Renal cortical epithelial cell (primary cell): ENCODE results near the gene MBLAC1. TPM values are rescaled to one million over a fixed set of nuclear protein-coding genes. Genes with fewer than 3 reads are reported as not detected.
A peak's percentile ranks its signal among the peaks of the same experiment; 100 is the strongest.

Source experiments
- DNase-seq: peaks from one replicate; pipeline ENCODE4 v3.0.0-alpha.2; 2011; ENCODE audit warnings: low read depth
- total RNA-seq: library from RNA; depleted of rRNA; stranded (reverse); fragments of >200 nt; gene quantifications from 2 replicates; pipeline ENCODE4 v1.2.3, GENCODE V29; 2014

The MBLAC1 gene
- total RNA-seq, 1 donor from 2014 or later = 2.0 TPM

DNA sequence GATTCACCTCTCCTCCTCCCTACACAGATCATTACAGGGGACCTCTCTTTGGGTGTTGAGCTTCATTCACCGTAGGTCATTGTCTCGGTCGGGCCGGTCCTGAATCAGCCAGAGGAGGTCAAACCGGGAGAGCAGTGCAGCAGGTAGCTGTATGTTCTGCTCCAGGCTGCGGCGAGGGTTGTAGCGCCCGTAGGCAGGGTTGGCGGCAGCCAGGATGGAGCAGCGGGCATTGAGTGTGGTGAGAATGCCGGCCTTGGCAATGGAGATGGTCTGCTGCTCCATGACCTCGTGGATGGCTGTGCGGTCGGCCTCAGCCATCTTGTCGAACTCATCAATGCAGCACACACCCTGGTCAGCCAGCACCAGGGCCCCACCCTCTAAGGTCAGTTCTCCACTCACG, 31.1 kb upstream of the MBLAC1 start:
- no peak for DNase-seq

DNA sequence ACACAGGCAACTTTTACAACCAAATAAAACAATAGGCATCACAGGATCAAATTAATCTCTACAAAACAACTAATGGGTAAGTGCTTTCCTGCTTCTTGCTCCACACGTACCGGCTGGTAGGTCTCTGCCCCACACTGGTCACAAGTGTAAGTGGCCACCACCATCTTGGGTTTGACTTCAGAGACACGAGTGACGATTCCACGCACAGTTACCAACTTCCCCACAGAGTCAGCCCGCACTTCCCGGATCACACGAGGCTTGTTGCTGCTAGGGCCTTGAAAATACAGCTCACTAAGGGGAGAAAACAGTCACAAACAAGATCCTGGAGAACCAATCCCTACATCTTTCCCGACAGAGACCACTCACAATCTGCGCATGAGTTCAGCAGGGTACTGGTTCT, 27.9 kb upstream of the MBLAC1 start:
- DNase-seq = no peak

DNA sequence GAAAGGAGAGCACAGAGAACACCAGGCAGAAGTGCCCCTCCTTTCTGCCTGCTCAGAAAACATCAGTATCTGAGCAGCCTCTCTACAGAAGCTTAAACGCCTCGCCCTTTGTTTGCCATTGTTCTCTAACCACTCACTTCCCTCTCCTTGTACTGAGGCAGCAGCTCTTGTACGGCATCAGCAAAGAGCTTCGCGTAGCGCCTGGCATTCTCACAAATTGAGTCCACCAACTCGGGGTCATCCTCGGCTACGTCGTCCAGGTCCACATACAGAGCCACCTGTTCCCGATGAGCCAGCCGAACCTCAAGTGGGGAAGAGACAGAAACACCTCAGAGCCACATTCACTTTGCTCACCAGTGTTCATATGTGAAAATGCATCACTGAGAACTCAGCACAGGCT, 27.3 kb upstream of the MBLAC1 start:
- no peak for DNase-seq

DNA sequence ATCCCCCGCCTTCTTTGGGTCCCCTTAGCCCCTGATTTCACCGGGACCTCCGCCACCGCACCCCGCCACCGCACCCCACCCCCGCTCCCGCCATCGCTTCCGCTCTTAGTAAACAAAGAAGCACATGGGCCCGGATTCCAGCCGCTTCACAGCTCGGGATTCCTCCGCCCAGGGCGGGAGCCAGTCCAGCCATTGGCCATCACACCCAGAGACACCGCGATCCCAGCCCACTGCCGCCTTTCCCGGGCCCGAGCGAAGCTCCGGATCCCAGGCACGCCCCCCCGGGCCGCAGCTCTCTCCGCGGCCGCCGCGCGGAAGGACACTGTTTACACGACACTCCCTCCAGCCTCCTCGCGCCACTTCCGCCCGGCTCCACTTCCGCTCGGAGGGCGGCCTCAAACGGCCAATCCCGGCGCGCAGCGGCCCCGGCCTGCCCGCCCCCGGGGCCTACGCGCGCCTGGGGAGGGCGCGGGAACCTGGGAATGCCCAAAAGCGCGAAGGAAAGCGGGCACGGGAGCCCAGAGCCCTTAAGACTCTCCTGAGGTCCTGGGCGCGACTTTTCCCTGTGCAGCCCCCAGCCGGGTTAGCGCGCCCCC, 26.2 kb upstream of the MBLAC1 start:
- DNase-seq = peak; percentile 89

DNA sequence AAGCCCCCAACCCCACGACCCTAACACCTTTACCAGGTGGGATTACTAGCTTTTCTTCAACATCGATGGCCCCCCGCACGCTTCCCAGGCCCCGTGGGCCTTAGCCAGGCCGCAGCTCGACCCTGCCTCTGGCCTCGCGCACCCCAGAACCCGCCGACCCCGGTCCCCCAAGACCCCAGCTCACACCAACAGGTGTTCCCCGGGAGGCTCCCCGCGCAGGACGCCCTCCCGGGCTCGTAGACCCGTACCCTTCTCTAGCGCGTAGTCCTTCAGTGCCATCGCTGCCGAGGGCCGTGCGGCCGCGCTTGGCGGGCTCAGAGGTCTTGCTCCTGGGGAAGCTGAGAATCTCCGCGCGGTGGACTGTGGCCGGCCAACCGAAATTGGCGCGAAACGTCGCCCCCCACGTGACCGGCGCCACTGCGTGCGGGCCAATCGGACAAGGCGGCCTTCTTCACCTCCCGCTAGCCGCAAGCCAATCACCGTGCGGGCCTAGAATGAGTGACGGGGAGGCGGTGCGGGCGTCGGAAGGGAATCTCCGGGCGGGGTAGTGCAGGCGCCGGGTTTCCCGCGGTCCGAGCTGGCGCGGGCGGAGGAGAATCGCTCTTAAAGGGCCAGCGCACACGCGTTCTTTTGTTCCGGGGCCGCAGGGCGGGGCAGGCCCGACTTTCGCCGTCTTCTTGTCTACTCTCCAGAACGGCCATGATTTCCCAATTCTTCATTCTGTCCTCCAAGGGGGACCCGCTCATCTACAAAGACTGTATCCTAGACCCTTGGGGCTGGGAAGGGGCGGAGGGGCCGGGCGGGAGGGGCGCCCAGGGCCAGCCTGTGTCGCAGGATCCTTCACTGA, 25.5 kb upstream of the MBLAC1 start, which contains the start of the genes AP4M1 and MCM7:
Gene AP4M1, plus strand, starts transcription at position 628 of the 847 bp plus-strand sequence. Its CDS starts 72 bp downstream, at position 700.
Gene MCM7, minus strand, starts transcription at position 382 of the 847 bp plus-strand sequence. Its CDS starts 103 bp downstream, at position 279.
- peak; percentile 91 for DNase-seq

DNA sequence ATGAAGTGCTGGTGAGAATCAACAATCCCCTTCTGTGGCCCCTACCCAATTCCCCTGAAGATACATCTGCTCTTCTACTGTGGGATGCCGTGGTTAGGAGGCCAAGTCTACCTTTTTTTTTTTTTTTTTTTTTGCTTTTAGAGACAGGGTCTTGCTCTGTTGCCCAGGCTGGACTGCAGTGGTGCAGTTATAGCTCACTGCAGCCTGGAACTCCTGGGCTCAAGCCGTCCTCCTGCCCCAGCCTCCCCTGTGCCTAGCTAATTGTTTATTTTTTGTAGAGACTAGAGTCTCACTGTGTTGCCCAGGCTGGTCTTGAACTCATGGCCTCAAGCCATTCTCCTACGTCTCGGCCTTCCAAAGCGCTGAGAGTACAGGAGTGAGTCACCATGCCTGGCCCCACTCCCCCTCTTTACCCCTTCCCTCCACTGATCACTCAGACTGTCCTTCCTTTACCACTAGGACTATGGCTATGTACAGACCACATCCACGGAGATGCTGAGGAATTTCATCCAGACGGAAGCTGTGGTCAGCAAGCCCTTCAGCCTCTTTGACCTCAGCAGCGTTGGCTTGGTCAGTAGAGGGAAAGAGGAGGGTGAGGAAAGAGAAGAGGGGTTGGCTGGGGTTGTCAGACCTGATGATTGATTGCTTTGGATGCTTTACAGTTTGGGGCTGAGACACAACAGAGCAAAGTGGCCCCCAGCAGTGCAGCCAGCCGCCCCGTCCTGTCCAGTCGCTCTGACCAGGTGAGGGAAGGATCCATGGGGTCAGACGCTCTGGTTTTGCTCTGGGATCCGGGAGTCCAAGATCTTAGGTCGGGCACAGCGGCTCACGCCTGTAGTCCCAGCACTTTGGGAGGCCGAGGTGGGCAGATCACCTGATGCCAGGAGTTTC, 23.6 kb upstream of the MBLAC1 start:
- DNase-seq = peak; percentile 58

DNA sequence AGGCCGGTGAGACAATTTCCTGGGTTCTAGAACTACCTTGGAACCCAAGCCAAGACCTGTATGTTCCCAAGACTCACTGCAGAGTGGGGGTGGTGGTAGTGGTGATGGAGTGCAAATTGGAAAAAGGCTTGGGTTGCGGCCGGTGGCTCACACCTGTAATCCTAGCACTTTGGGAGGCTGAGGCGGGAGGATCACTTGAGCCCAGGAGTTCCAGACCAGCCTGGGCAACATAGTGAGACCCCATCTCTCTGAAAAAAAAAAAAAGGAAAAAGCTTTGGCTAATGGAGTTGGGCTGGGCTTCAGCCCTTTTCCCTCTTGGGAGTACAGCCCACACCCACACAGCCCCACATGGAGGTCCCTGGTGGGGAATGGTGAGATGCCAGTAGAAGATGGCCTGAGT, 21.2 kb upstream of the MBLAC1 start:
- DNase-seq = no peak

DNA sequence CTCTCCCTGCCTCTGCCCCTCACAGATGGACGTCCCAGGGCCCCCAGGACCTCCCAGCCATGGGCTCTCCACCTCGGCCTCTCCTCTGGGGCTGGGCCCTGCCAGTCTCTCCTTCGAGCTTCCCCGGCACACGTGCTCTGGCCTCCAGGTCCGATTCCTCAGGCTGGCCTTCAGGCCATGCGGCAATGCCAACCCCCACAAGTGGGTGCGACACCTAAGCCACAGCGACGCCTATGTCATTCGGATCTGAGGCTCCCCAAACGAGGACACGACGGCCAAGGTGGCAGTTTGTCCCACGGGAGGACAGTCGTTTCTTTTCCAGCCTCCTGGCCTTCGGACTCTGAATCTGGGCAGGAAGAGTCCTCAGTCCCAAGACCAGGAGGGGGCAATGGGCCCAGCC, 20.1 kb upstream of the MBLAC1 start:
- DNase-seq = no peak

DNA sequence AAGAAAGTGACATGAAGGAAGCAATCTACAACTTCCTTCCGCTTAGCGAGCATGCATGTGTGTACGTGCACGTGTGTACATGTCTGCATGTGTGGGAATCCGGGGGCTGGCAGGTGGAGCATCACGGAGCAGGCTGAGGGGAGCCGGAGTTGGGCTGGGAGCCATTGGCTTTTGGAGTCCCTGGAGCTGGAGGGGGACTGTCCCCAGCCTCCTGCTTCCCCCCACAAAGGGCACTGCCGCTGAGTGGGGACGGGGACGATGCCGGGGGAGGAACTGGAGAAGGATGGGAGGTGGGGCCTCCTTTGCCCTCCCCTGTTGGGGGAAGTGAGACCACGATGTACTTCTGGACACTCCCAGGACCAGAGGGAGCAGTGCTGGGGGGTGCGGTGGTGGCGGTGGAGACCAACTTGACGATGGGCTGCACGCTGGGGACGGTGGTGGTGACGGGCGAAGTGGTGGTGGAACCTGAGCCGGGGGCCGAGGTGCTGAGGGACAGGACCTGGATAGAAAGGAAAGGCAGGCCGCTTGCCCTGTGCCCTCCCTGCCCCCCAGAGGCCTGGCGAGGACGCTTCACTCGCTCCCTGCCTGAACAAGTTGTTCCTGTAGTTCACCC, 19.5 kb upstream of the MBLAC1 start:
- no peak for DNase-seq

DNA sequence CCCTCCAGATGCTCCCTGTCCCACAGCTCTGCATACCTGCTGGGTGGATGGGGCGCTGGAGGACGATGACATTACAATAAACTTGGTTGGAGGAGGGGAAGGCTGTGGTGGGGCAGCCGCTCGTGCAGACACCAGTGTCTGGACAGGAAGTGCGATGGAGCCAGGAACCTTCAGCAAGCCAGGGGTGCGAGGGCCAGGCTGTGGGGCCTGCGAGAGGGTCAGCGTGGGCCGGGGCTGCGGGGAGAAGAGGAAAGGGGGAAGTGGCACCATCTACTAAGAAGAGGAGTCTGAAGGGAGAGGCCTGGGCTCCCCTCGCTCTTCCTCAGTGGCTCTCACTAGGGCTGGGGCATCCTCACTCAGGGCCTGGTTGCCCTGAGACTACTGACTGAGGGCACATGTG, 18.9 kb upstream of the MBLAC1 start:
- no peak for DNase-seq

DNA sequence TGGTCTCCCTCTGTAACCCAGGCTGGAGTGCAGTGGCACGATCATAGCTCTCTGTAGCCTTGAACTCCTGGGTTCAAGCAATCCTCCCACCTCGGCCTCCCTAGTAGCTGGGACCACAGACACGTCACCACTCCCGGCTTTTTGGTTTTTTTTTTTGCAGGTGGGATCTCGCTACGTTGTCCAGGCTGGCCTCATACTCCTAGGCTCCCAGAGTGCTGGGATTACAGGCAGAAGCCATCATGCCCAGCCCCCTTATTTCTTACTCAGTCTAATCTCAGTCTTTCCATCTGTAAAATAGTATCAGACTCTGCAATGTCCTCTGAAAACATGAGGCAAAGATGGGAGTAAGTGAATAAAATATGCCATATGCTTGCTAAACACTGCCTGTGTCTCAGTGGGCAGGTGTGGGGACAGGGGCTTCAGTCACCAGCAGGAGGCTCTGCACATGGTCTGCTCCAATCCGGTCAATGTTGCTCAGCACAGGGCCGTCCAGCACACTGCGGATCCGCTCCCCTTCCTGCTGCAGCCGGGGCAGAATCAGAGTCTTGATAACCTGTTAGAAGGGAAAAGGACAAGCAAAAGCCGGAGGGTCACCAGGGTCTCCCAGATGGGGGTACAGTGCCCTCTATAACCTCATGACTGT, 17.1 kb upstream of the MBLAC1 start:
- no peak for DNase-seq

DNA sequence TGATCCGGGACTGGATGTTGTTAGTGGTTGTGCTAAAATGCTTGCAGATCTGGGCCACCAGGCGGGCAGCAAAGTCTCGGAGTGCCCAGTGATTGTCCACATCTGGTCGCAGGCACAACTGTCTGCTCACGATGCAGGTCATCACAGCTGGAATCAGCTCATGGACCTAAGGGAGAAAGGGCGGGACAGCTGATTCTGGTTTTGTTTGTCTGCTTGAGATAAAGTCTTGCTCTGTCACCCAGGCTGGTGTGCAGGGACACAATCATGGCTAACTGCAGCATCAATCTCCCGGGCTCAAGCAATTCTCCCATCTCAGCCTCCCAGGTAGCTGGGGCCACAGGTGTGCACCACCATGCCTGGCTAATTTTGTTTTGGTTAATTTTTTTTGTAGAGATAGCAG, 15.6 kb upstream of the MBLAC1 start:
- no peak for DNase-seq

DNA sequence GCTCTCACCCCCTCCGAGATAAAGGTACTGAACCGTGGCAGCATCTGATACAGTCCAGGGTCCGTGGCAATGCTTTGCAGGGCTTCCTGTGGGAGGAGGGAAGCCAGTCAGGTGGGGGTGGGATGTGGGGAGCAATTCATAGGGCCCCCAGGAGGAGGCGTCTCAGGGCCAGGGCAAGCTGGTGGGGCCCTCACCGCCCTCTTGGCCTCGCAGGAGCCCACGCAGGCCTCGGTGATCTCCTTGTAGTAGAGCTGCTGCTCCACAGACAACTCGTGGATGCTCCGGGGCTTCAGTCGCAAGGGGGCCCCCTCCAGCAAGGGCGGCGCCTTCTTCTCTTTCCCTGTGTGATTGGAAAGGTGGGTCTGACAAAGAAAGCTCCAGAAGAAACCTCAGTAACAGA, 14.9 kb upstream of the MBLAC1 start:
- no peak for DNase-seq

DNA sequence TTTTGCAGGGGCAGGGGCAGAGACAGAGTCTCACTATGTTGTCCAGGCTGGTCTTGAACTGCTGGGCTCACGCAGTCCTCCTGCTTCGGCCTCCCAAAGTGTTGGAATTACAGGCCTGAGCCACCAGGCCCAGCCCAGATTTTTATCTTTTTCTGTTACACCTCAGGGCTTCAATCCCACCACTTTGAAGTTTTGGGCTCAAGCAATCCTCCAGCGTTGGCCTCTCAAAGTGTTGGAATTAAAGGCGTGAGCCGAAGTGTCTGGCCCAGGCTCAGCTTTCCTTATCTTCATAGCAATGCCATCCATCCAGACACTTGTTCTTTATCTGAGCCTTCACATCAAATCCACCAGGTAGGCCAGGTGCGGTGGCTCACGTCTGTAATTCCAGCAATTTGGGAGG, 11.7 kb upstream of the MBLAC1 start:
- DNase-seq = no peak

DNA sequence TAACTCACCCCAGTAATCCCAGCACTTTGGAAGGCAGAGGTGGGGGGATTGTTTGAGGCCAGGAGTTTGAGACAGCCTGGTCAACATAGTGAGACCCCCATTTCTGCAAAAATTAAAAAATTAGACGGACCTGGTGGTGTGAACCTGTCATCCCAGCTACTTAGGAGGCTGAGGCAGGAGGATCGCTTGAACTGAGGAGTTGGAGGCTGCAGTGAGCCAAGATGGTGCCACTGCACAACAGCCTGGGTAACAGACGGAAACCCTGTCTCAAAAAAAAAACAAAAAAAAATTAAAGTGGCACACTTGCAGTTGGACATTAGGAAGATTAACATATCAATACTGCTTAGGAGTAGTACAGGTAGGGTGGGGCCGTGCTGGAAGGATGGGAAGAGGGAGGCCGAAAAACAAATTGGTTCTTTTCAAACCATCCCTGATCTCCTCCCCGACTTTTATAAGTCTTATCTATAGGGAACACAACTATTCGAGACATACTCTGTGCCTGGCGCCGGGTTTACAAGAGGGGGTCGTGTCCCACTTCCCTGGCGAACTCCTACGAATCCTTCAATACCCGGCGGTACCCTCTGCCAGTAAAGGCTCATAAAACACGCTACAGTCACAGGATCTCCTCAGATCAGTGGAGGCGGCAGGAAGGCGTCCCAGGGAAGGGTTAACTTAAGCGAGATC, 8.2 kb upstream of the MBLAC1 start:
- DNase-seq = no peak

DNA sequence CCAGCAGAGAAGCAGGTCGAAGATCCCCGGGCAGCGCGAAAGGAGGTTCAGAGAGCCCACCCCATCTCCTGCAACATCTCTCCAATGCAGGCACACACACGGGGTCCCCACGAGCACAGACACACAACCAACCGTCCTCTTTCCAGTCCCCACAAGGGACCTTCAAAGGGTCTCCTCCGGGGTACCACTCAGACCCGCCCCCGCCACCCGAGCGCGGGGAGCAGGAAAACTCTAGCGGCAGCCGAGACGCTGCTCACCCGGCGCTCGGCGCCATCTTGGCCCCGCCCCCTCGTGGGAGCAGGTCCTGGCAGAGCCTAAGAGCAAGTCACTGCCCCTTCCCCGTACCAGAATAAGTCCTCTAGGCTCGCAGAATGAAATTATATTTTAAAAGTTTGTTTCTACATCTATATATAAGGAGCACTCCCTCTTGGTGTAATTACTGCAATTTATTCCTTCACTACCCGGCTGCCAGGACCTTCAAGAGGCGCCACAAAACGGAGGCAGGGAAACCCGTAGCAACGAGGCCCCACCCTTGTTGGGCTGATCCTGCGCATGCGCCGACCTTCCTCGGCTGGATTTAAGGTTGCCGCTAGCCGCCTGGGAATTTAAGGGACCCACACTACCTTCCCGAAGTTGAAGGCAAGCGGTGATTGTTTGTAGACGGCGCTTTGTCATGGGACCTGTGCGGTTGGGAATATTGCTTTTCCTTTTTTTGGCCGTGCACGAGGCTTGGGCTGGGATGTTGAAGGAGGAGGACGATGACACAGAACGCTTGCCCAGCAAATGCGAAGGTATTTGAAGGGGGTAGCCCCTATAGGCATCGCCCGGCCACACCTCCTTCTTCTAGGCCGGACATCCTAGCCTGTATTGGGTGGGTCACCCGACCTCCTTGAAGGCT, 7.4 kb upstream of the MBLAC1 start, which contains the start of the genes CNPY4 and TAF6:
Gene CNPY4, plus strand, starts transcription at position 563 of the 898 bp plus-strand sequence. Its CDS starts 111 bp downstream, at position 674.
Gene TAF6, minus strand, starts transcription at position 287 of the 898 bp plus-strand sequence. CDS start 5,149 bp downstream, outside the sequence.
- peak; percentile 90 for DNase-seq

DNA sequence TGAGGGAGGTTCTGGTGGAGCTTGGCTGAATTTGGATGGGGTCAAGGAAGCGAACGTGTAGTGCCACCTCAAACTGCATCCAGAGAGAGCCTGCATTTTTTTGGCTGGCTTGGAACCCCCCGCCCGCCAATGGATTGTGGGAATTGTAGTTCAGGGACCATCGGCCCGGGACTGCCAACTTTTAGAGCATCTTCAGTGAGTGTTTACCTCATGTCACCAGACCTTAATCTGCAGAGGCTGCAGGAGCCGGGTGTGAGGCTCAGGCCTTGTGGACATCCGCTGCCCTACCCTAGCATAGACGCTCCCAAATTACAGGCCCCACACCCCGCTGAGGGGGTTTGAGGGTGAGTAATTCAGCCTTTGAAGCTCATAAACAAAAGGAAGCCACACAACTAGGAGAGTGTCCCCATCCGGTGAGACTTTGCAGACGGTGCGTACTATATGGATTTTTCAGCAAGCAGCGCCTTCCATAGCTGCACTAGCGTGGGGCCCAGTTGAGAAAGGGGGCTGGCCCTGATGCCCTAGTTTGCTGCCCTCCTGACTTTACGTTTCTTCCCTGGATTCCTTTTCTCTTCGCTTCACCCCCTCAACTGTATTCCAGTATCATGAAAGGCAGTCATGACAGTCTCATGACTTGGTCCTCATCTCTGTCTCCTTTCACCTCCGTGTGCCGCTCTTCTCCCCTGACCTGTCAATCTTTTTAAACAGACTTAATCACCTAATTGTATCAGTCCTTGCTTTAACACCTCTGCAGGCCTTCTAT, 6.6 kb upstream of the MBLAC1 start:
- DNase-seq = no peak

DNA sequence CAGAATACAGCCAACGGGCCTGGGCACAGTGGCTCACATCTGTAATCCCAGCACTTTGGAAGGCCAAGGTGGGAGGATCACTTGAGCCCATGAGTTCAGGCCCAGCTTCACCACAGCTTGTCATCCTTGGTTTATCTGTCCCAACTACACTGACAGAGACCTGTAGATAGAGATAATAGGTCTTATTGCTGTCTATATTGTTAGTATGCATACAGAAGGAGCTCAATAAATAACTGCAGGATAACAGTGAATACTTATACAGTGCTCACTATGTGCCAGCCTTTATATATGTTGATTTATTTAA, 6.1 kb upstream of the MBLAC1 start:
- no peak for DNase-seq

DNA sequence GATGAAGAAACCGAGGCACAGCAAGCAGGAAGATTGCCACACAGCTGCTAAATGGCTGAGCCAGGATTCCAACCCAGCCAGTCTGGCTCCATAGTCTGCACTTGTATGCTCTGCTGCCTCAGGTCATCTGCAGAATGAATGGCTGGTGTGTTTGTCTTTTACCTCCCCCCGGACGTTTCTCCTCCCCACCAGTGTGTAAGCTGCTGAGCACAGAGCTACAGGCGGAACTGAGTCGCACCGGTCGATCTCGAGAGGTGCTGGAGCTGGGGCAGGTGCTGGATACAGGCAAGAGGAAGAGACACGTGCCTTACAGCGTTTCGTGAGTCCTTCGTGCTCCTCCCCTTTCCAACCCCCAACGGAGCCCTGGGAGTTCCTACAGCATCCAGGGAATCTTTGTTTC, 4.7 kb upstream of the MBLAC1 start:
- no peak for DNase-seq
